CD4-positive, alpha-beta T cell (primary cell): Measurements from ENCODE around the gene NEBL. TPM values are rescaled to one million over a fixed set of nuclear protein-coding genes. Genes with fewer than 3 reads are reported as not detected.

Experiments
- ATAC-seq: fragments of 200-7000 bp; cut with Tn5 transposase; one replicate; pipeline ENCODE4 v1.10.0; 2022; ENCODE audit warnings: mild to moderate bottlenecking; ENCODE audit not compliant: poor library complexity
- CTCF ChIA-PET: fragments of 350-600 bp; sonication (Branson Sonifier 250); formaldehyde crosslinking; loops from one replicate; lab custom pipeline; 2021; ENCODE audit warnings: antibody characterized with exemption, inconsistent platforms; lab: Charles Lee
- POLR2A ChIA-PET: fragments of 350-600 bp; sonication (Branson Sonifier 250); formaldehyde crosslinking; loops from one replicate; lab custom pipeline; 2021; ENCODE audit warnings: antibody characterized with exemption, inconsistent platforms; lab: Charles Lee
- DNase-seq, 14 experiments: peaks; one replicate each; pipeline ENCODE4 v3.0.0-alpha.2; 2013 to 2020; ENCODE audit warnings: mixed read lengths in 2 of 14
- H3K27ac ChIP-seq, 2 donors: one replicate each; pipeline versions ENCODE4 v1.5.1 to v1.7.0; 2013; ENCODE audit warnings: low read length in 2 of 2, low read depth in 1 of 2, mild to moderate bottlenecking in 1 of 2
- H3K27me3 ChIP-seq, 2 experiments: 1 replicate in 1 of 2; 2 replicates in 1 of 2; pipeline versions ENCODE4 v1.6.1 to v1.7.0; 2013; ENCODE audit warnings: low read length in 2 of 2, control low read depth in 1 of 2, mild to moderate bottlenecking in 1 of 2, moderate library complexity in 1 of 2; ENCODE audit not compliant: insufficient read depth in 2 of 2, control insufficient read depth in 1 of 2
- H3K36me3 ChIP-seq: one replicate; pipeline ENCODE4 v1.6.1; 2013; ENCODE audit warnings: low read length, control low read depth; ENCODE audit not compliant: insufficient read depth
- H3K4me1 ChIP-seq: one replicate; pipeline ENCODE4 v1.6.1; 2013; ENCODE audit warnings: low read length, control low read depth; ENCODE audit not compliant: insufficient read depth
- H3K4me3 ChIP-seq: one replicate; pipeline ENCODE4 v1.5.1; 2013; ENCODE audit warnings: mild to moderate bottlenecking, low read length, moderate library complexity
- H3K9me3 ChIP-seq, 2 experiments: 1 replicate in 1 of 2; 2 replicates in 1 of 2; pipeline versions ENCODE4 v1.6.1 to v1.7.0; 2013; ENCODE audit warnings: low read length in 2 of 2, mild to moderate bottlenecking in 2 of 2, control low read depth in 1 of 2, moderate library complexity in 1 of 2; ENCODE audit not compliant: control insufficient read depth in 1 of 2, insufficient read depth in 1 of 2
- H3K27ac Mint-ChIP-seq: one replicate; pipeline ENCODE4 v1.8.0; 2020; ENCODE audit warnings: mixed read lengths
- H3K27me3 Mint-ChIP-seq: one replicate; pipeline ENCODE4 v1.8.0; 2021; ENCODE audit warnings: mixed read lengths
- H3K36me3 Mint-ChIP-seq: one replicate; pipeline ENCODE4 v1.8.0; 2021; ENCODE audit warnings: low read depth, mixed read lengths
- H3K4me1 Mint-ChIP-seq: one replicate; pipeline ENCODE4 v1.8.0; 2021; ENCODE audit warnings: low read depth, mixed read lengths
- H3K4me3 Mint-ChIP-seq: one replicate; pipeline ENCODE4 v1.8.0; 2020; ENCODE audit warnings: mild to moderate bottlenecking, mixed read lengths
- H3K9me3 Mint-ChIP-seq: one replicate; pipeline ENCODE4 v1.8.0; 2020; ENCODE audit warnings: mixed read lengths
- intact Hi-C, 2 experiments: fragments of 100-400 bp; cut with DNase I in 1 of 2; cut with micrococcal nuclease in 1 of 2; formaldehyde crosslinking; loops; one replicate each; pipeline versions ENCODE4 v1.15.1 to v1.9.0; 2023 to 2025; cut with DNase I, micrococcal nuclease
- total RNA-seq, 174 experiments: library from RNA in 2 of 174; stranded (reverse) in 2 of 174; gene quantifications; one replicate each; pipeline ENCODE4 v1.2.3 and lab custom pipeline; 2021 to 2026
- TF ChIP-seq, protein P1 (sequence below): fragments of 200-600 bp; IDR thresholded peaks from one replicate; pipeline ENCODE4 v1.8.0; 2022; ENCODE audit warnings: antibody characterized with exemption, mild to moderate bottlenecking

Gene NEBL
- total RNA-seq, 2 experiments from 2014 or later: 0.17 to 0.22 TPM

- Mint-ChIP-seq H3K4me1 (no peaks in the 10 kb centered on the region), H3K27ac (no peak overlapping the region)
- intact Hi-C loops: no loop called here
Observed at GRCh38 chr10:20909801-20910200, 12.7 kb upstream of the NEBL start.

GRCh38 chr10:20908391-20908790, 11.3 kb upstream of the NEBL start:
- ChIA-PET CTCF (no interaction called here), POLR2A (no interaction called here)
- Mint-ChIP-seq H3K4me3 (no peak overlapping the region), H3K4me1 (no peaks in the 10 kb centered on the region), H3K36me3 (no peaks in the 10 kb centered on the region), H3K27me3 (no peaks in the 10 kb centered on the region), H3K9me3 (peaks cover 5% of the 10 kb centered on the region), H3K27ac (no peak overlapping the region)
- TF ChIP-seq, protein P1, sequence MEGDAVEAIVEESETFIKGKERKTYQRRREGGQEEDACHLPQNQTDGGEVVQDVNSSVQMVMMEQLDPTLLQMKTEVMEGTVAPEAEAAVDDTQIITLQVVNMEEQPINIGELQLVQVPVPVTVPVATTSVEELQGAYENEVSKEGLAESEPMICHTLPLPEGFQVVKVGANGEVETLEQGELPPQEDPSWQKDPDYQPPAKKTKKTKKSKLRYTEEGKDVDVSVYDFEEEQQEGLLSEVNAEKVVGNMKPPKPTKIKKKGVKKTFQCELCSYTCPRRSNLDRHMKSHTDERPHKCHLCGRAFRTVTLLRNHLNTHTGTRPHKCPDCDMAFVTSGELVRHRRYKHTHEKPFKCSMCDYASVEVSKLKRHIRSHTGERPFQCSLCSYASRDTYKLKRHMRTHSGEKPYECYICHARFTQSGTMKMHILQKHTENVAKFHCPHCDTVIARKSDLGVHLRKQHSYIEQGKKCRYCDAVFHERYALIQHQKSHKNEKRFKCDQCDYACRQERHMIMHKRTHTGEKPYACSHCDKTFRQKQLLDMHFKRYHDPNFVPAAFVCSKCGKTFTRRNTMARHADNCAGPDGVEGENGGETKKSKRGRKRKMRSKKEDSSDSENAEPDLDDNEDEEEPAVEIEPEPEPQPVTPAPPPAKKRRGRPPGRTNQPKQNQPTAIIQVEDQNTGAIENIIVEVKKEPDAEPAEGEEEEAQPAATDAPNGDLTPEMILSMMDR: no peak
- ATAC-seq (no peak), DNase-seq (no peak)
- H3K27ac ChIP-seq: no peak overlapping the region
- intact Hi-C loops: no loop called here
- no peaks in the 10 kb centered on the region for H3K4me1 ChIP-seq
- no peaks in the 10 kb centered on the region for H3K36me3 ChIP-seq
- H3K4me3 ChIP-seq: no peak overlapping the region
- no peaks in the 10 kb centered on the region for H3K9me3 ChIP-seq
- no peaks in the 10 kb centered on the region for H3K27me3 ChIP-seq

More at GRCh38 chr10:20909801-20910200, 12.7 kb upstream of the NEBL start:
- TF ChIP-seq, protein P1: no peak
- H3K36me3 Mint-ChIP-seq: no peaks in the 10 kb centered on the region
- Histone ChIP-seq H3K4me1 (no peaks in the 10 kb centered on the region), H3K4me3 (no peak overlapping the region), H3K27me3 (no peaks in the 10 kb centered on the region), H3K27ac (no peak overlapping the region), H3K9me3 (no peaks in the 10 kb centered on the region), H3K36me3 (no peaks in the 10 kb centered on the region)
- DNase-seq: no peak
- no peaks in the 10 kb centered on the region for H3K27me3 Mint-ChIP-seq
- no peak for ATAC-seq
- POLR2A ChIA-PET: no interaction called here
- H3K9me3 Mint-ChIP-seq: peaks cover 2% of the 10 kb centered on the region
- CTCF ChIA-PET: interaction anchor here (1.0 kb wide), 1 partner anchor 11 kb away, joined by 4 read pairs; no protein-coding TSS in a partner anchor
- H3K4me3 Mint-ChIP-seq: no peak overlapping the region

DNA sequence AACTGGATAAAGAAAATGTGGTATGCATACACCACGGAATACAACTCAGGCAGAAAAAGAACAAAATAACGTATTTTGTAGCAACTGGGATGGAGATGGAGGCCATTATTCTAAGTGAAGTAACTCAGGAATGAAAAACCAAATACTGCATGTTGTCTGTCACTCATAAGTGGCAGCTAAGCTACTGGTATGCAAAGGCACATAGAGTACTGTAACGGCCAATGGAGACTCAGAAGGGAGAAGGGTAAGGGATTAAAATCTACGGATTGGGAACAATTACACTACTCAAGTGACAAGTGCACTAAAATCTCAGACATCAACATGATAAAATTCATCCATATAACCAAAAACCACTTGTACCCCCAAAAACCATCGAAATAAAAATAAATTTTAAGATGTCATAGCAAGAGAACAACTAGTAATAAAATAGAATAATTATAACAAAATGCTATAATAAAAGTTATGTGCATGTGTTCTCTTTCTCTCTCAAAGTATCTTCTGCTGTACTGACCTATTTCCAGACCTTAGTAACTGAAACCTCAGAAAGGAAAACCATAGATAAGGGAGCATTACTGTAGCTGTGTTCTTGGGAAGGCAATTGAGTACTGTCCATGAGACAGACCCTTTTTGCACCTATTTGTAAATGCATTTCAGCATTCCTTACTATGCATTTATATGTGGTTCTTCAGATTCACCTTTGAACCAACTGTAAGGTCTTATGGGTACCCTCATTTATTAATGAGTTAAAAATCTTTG, 6.7 kb upstream of the NEBL start:
- H3K4me1 Mint-ChIP-seq: no peaks in the 10 kb centered on the region
- H3K9me3 ChIP-seq: no peaks in the 10 kb centered on the region
- no peak overlapping the region for H3K4me3 Mint-ChIP-seq
- no peak overlapping the region for H3K27ac Mint-ChIP-seq
- no peak overlapping the region for H3K27ac ChIP-seq
- no peak for ATAC-seq
- H3K27me3 ChIP-seq: no peaks in the 10 kb centered on the region
- TF ChIP-seq, protein P1: no peak
- no peaks in the 10 kb centered on the region for H3K4me1 ChIP-seq
- H3K4me3 ChIP-seq: no peak overlapping the region
- H3K36me3 Mint-ChIP-seq: no peaks in the 10 kb centered on the region
- CTCF ChIA-PET: no interaction called here
- H3K9me3 Mint-ChIP-seq: peaks cover 7% of the 10 kb centered on the region
- no peak for DNase-seq
- no peaks in the 10 kb centered on the region for H3K36me3 ChIP-seq
- H3K27me3 Mint-ChIP-seq: no peaks in the 10 kb centered on the region
- intact Hi-C loops: no loop called here
- POLR2A ChIA-PET: no interaction called here
